NCI-H187 (cell line): ENCODE data around the gene ZYX.
"Not testable (repeated sequence)": the region's sequence is repeated elsewhere in the genome, so short reads cannot be mapped to it uniquely, and the experiment has no call there.

Experiments used
- DNase-seq, 2 experiments: peaks; one replicate each; lab custom pipeline; 2025; lab: John Stamatoyannopoulos, UW

ZYX gene

GRCh38 chr7:143417734-143418383, 36.7 kb downstream of the ZYX start:
- no peak for DNase-seq

- DNase-seq, result no peak
Observed at GRCh38 chr7:143418681-143419458, 37.7 kb downstream of the ZYX start.

GRCh38 chr7:143419880-143420279, 38.7 kb downstream of the ZYX start:
- DNase-seq, result no peak

GRCh38 chr7:143420624-143421023, 39.5 kb downstream of the ZYX start:
- DNase-seq, result not testable (repeated sequence)

- DNase-seq, result no peak
Observed at GRCh38 chr7:143422033-143422432, 40.9 kb downstream of the ZYX start.

GRCh38 chr7:143424476-143424875, 43.3 kb downstream of the ZYX start:
- DNase-seq, result not testable (repeated sequence)

GRCh38 chr7:143426479-143427142, 45.5 kb downstream of the ZYX start:
- no peak for DNase-seq

GRCh38 chr7:143429770-143430698, 48.9 kb downstream of the ZYX start:
- DNase-seq, result no peak

GRCh38 chr7:143431109-143431508, 50.0 kb downstream of the ZYX start:
- DNase-seq, result no peak

- DNase-seq, result no peak
Observed at GRCh38 chr7:143433759-143434158, 52.6 kb downstream of the ZYX start.

GRCh38 chr7:143434660-143435059, 53.5 kb downstream of the ZYX start:
- no peak for DNase-seq

GRCh38 chr7:143435266-143435665, 54.1 kb downstream of the ZYX start:
- DNase-seq, result no peak

GRCh38 chr7:143436325-143436946, 55.3 kb downstream of the ZYX start:
- no peak for DNase-seq

- DNase-seq, result no peak
Observed at GRCh38 chr7:143437578-143437977, 56.4 kb downstream of the ZYX start.

- no peak for DNase-seq
Observed at GRCh38 chr7:143439866-143440265, 58.7 kb downstream of the ZYX start.
